ENCODE measurements around the gene KCNQ5.
"Not testable (repeated sequence)": the region's sequence is repeated elsewhere in the genome, so short reads cannot be mapped to it uniquely, and the experiment has no call there.

The KCNQ5 gene

DNA sequence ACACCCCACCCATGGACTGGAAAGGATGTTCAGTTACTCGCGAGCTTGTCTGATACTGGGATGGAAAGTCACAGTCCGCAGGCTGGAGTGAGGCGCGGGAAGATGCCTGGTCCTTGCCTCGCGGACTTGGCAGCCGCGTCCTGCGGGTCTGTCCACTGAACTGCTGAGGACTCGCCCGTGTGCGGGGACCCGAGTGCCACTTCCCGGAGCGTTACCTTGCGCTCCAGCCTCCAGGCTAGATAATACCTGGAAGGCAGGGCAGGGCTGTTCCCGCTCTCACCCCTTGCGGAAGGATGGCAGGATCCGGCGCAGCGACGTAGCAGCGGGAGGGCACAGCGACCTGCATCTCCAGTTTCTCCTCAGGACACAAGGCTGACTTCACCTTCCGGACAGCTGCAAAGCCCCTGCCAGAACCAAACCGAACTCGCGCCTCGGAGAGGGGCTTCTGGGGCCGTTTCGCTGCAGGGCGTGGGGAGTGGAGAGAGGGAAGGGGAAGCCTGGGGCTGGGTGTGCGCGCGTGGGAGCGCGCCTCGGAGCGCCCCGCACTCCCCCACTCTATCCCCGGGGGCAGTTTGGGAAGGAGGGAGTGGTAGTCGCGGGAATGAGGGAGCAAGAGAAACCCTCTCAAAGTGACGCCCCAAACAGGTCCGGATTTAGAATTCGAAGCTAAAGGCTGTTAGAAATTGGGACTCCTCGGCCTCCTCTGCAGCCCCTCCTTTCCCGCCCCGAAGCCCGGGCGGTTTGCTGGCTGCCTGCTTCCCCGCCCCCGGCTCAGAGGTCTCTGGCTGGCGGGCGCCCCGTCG is at the start of gene KCNQ5:
Gene KCNQ5 (plus strand): TSS at position 774 of the 803 bp plus-strand sequence.
- peaks cover 68% of the 10 kb centered on the region for H3K27me3 ChIP-seq (ENCODE audit: control insufficient read depth, insufficient read depth, low read length)
- no peaks in the 10 kb centered on the region for H3K9me3 ChIP-seq (ENCODE audit: control insufficient read depth, insufficient read depth, low read length)
- H3K27ac ChIP-seq (ENCODE audit: low read depth, low read length) = no peak within 1 kb of the TSS
- H3K9ac ChIP-seq (ENCODE audit: low read depth, low read length) = no peak within 1 kb of the TSS
- H3K36me3 ChIP-seq (ENCODE audit: control insufficient read depth, insufficient read depth, low read length) = no peaks in the 10 kb centered on the region
- peaks cover 9% of the 10 kb centered on the region for H3K4me1 ChIP-seq (ENCODE audit: control insufficient read depth, insufficient read depth, low read length)
- peak within 1 kb of the TSS; percentile 56 for H3K4me3 ChIP-seq (ENCODE audit: low read depth, low read length)

DNA sequence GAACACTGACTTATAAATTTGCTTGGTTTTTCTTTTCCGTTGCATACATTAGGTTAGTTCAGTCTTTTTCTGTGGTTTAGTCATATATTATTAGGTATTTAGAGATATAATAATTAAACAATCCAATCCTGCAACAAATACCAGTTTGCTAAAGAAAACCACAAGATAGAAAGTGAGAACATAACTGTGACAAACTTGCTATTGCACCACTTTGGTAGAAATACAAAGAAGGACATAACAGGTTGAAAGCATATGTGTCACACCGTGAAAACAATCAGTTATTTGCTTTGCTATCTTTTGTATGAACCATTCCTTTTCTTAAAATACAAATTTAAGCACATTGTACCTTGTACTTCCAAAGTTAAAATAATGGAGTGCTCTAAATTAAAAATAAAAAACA is 42.0 kb upstream of the KCNQ5 start:
- Histone ChIP-seq H3K4me1 (ENCODE audit: control insufficient read depth, insufficient read depth, low read length) (no peaks in the 10 kb centered on the region), H3K9me3 (ENCODE audit: control insufficient read depth, insufficient read depth, low read length) (no peaks in the 10 kb centered on the region), H3K36me3 (ENCODE audit: control insufficient read depth, insufficient read depth, low read length) (no peaks in the 10 kb centered on the region), H3K4me3 (ENCODE audit: low read depth, low read length) (no peak overlapping the region), H3K27me3 (ENCODE audit: control insufficient read depth, insufficient read depth, low read length) (no peaks in the 10 kb centered on the region), H3K9ac (ENCODE audit: low read depth, low read length) (no peak overlapping the region), H3K27ac (ENCODE audit: low read depth, low read length) (no peak overlapping the region)

DNA sequence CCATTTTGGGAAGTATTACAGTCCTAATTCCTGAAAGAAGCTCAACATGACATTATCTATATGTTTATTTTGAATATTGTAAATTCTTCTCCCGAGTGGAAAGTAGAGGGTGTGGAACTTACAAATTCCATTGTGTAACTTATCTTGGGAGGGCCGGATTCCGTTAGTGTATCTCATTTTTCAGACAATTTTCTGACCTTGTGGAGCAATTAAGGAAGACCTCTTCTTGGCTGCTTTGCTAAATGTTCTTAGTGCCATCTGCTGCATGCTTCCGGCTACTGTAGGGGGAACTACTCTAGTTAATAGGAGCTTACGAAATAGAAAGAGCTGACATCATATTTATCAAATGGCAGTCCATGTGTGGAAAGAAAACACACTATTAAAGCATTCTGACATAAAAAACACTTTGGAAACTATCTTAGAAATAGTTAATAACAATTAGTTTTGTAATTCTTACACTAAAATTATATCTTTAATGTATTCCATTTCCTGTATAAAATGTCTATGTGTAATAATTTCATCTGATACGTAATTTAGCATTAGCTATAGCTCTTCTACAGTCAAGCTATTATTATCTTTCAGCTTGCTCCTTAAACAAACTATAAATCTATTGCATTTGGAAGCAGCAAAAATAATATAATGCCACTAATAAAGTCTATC is 41.5 kb upstream of the KCNQ5 start:
- Histone ChIP-seq H3K27me3 (ENCODE audit: control insufficient read depth, insufficient read depth, low read length) (no peaks in the 10 kb centered on the region), H3K4me3 (ENCODE audit: low read depth, low read length) (no peak overlapping the region), H3K9me3 (ENCODE audit: control insufficient read depth, insufficient read depth, low read length) (no peaks in the 10 kb centered on the region), H3K27ac (ENCODE audit: low read depth, low read length) (no peak overlapping the region), H3K4me1 (ENCODE audit: control insufficient read depth, insufficient read depth, low read length) (no peaks in the 10 kb centered on the region), H3K36me3 (ENCODE audit: control insufficient read depth, insufficient read depth, low read length) (no peaks in the 10 kb centered on the region), H3K9ac (ENCODE audit: low read depth, low read length) (no peak overlapping the region)

DNA sequence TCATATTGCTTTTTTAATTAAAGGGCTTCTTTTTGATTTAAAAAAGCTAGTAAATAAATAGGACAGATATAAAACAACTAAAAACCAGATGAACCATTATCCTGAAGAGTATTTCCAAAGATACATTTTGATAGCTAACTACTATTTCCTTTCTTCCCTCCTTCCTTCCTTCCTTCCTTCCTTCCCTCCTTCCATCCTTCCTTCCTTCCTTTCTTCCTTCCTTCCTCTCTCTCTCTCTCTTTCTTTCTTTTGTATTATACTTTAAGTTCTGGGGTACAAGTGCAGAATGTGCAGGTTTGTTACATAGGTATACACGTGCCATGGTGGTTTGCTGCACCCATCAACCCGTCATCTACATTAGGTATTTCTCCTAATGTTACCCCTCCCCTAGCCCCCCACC is 40.9 kb upstream of the KCNQ5 start:
- H3K4me3 ChIP-seq (ENCODE audit: low read depth, low read length); H3K9ac ChIP-seq (ENCODE audit: low read depth, low read length); H3K27ac ChIP-seq (ENCODE audit: low read depth, low read length); H3K9me3 ChIP-seq (ENCODE audit: control insufficient read depth, insufficient read depth, low read length); H3K36me3 ChIP-seq (ENCODE audit: control insufficient read depth, insufficient read depth, low read length); H3K4me1 ChIP-seq (ENCODE audit: control insufficient read depth, insufficient read depth, low read length); H3K27me3 ChIP-seq (ENCODE audit: control insufficient read depth, insufficient read depth, low read length): not testable (repeated sequence)

DNA sequence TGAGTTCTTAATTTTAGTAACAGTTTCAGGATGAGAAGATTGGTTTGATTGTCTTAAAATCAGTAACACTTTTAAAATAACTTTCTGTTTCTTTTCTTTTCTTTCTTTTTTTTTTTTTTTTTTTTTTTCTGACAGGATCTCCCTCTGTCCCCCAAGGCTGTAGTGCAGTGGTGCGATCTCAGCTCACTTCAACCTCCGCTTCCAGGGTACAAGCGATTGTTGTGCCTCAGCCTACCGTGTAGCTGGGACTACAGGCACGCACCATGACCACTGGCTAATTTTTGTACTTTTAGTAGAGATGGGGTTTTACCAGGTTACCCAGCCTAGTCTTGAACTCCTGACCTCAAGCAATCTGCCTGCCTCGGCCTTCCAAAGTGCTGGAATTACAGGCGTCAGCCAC is 33.7 kb upstream of the KCNQ5 start:
- no peaks in the 10 kb centered on the region for H3K27me3 ChIP-seq (ENCODE audit: control insufficient read depth, insufficient read depth, low read length)

DNA sequence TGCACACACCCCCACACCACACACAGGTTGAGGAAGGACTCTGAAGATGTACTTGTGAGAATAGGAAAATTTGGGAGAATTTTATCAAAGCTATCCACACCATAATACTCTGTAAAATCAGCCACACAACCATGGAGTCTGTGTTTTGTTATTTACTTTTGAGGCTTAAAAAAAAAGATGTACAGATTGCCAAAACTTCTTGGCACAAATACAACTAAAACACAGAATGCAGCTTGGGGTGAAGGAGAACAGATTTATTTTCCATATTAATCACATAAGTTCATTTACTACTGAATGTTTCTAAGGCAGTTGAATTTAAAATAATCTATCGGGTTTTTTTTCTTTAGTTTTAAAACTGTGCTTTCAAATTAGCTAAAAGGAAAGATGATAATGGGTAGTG is 32.8 kb upstream of the KCNQ5 start:
- no peaks in the 10 kb centered on the region for H3K36me3 ChIP-seq (ENCODE audit: control insufficient read depth, insufficient read depth, low read length)
- no peak overlapping the region for H3K9ac ChIP-seq (ENCODE audit: low read depth, low read length)
- no peaks in the 10 kb centered on the region for H3K4me1 ChIP-seq (ENCODE audit: control insufficient read depth, insufficient read depth, low read length)
- H3K9me3 ChIP-seq (ENCODE audit: control insufficient read depth, insufficient read depth, low read length) = no peaks in the 10 kb centered on the region
- no peaks in the 10 kb centered on the region for H3K27me3 ChIP-seq (ENCODE audit: control insufficient read depth, insufficient read depth, low read length)
- H3K27ac ChIP-seq (ENCODE audit: low read depth, low read length) = no peak overlapping the region
- H3K4me3 ChIP-seq (ENCODE audit: low read depth, low read length) = no peak overlapping the region

More for the DNA sequence above, 33.7 kb upstream of the KCNQ5 start:
- Histone ChIP-seq H3K4me3 (ENCODE audit: low read depth, low read length) (no peak overlapping the region), H3K27ac (ENCODE audit: low read depth, low read length) (no peak overlapping the region), H3K9me3 (ENCODE audit: control insufficient read depth, insufficient read depth, low read length) (no peaks in the 10 kb centered on the region), H3K4me1 (ENCODE audit: control insufficient read depth, insufficient read depth, low read length) (no peaks in the 10 kb centered on the region), H3K9ac (ENCODE audit: low read depth, low read length) (no peak overlapping the region), H3K36me3 (ENCODE audit: control insufficient read depth, insufficient read depth, low read length) (no peaks in the 10 kb centered on the region)

DNA sequence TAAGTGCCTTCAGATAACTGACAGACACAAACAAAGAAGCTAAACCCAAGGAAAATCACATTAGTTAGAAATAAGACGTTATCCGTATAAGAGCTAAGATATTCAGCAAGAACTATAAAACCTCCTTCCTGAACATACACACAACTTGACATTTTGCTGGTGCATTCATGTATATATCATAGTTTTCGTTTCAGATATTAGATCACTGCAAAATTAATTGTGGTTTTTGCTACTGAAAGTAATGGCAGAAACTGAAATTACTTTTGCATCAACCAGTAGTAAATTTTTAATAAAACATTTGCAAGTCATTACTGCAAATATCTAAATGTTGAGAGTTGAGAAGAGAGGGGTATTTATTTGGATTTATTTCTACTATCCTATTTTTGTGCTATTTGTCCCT is 26.1 kb upstream of the KCNQ5 start:
- H3K4me3 ChIP-seq (ENCODE audit: low read depth, low read length) = no peak overlapping the region
- H3K27ac ChIP-seq (ENCODE audit: low read depth, low read length) = no peak overlapping the region
- no peaks in the 10 kb centered on the region for H3K36me3 ChIP-seq (ENCODE audit: control insufficient read depth, insufficient read depth, low read length)
- no peaks in the 10 kb centered on the region for H3K4me1 ChIP-seq (ENCODE audit: control insufficient read depth, insufficient read depth, low read length)
- H3K27me3 ChIP-seq (ENCODE audit: control insufficient read depth, insufficient read depth, low read length) = no peaks in the 10 kb centered on the region
- H3K9ac ChIP-seq (ENCODE audit: low read depth, low read length) = no peak overlapping the region
- no peaks in the 10 kb centered on the region for H3K9me3 ChIP-seq (ENCODE audit: control insufficient read depth, insufficient read depth, low read length)

DNA sequence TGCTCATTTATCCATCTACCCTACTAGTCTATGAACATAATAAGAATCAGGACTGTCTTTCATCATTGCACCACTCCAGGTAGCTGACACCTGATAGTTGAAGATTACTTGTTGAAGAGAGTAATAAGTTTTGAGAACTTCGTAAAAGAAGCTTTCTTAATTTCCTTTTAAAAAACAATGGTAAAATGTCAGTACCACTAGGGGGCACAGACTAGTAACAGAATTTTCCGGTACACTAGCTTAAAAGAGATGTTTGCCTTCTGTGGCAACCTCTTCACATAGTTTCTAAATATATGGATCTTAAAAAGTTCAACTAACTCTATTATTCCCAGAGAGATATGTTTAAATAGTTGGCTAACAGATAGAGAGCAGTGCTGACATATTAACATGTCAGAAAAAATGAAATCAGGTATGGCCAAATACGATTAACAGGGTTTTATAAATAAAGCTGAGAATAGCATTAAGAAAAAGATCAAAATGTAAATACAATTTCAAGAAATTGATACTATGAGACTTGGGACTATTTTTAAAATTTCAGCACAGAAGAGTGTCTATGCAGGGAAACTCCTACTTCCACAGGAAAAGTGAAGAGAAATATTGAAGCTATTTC is 5.4 kb upstream of the KCNQ5 start:
- H3K36me3 ChIP-seq (ENCODE audit: control insufficient read depth, insufficient read depth, low read length) = no peaks in the 10 kb centered on the region

DNA sequence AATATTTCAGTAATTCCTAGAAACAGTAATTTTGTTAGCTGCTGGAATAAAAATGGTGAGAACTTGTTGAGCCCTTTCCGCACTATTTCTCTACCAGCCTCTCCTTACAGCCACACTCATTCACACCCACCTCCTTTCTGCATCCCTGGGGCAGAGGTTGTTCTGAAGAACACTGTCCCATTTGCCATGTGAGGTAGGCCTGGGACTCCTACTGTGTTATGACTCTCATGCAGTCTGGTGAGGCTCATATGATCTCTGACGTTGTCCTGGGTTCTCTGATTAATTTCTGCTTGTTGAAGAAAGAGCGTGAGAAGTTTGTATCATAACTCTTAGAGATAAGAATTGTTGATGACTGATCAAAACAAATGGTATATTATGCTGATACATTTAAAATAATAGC is 4.1 kb upstream of the KCNQ5 start:
- no peak overlapping the region for H3K9ac ChIP-seq (ENCODE audit: low read depth, low read length)
- H3K4me1 ChIP-seq (ENCODE audit: control insufficient read depth, insufficient read depth, low read length) = peaks cover 9% of the 10 kb centered on the region
- no peaks in the 10 kb centered on the region for H3K36me3 ChIP-seq (ENCODE audit: control insufficient read depth, insufficient read depth, low read length)
- H3K27ac ChIP-seq (ENCODE audit: low read depth, low read length) = no peak overlapping the region
- no peaks in the 10 kb centered on the region for H3K9me3 ChIP-seq (ENCODE audit: control insufficient read depth, insufficient read depth, low read length)
- H3K4me3 ChIP-seq (ENCODE audit: low read depth, low read length) = no peak overlapping the region
- H3K27me3 ChIP-seq (ENCODE audit: control insufficient read depth, insufficient read depth, low read length) = peaks cover 47% of the 10 kb centered on the region

More for the DNA sequence above, 5.4 kb upstream of the KCNQ5 start:
- Histone ChIP-seq H3K27me3 (ENCODE audit: control insufficient read depth, insufficient read depth, low read length) (peaks cover 34% of the 10 kb centered on the region), H3K4me1 (ENCODE audit: control insufficient read depth, insufficient read depth, low read length) (peaks cover 9% of the 10 kb centered on the region), H3K4me3 (ENCODE audit: low read depth, low read length) (no peak overlapping the region), H3K9me3 (ENCODE audit: control insufficient read depth, insufficient read depth, low read length) (no peaks in the 10 kb centered on the region), H3K27ac (ENCODE audit: low read depth, low read length) (no peak overlapping the region), H3K9ac (ENCODE audit: low read depth, low read length) (no peak overlapping the region)

DNA sequence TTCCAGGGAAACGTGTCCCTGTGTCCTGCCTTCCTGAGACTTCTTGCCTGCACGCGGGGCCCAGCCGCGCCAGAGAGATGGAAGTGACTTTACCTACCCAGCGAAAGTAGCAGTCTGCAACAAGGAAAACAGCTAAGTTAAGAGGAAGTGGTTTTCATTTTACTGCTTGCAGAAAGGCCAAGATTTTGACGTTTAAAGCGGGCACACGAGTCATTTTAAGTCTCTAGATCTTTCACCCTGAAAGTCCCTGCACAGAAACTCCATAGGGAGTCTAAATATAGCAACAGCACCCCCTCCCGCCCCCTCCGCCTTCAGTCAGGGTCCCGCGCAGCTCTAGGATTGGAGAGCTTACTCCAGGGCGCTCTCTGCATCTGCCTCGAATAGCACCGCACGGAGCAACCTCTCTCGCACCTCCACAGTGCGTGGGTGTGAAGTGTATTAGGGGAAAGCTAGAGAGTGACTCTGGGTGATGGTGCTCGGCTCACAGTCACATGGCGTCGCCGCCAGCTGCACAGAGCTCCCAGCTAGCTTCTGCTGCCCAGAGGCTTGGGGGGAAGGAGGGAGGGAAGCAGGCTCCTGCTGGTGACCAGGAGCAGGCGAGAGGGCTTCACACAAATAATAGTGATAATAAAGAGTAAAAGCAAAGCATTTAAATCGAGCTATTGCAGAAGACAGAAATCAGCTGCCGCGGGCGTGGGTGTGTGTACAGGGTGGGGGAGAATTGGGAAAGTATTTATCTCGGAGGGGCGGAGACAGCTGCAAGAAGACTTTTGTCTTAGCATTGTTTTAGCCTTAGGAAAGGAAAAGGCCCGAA is 1.8 kb upstream of the KCNQ5 start:
- Histone ChIP-seq H3K9ac (ENCODE audit: low read depth, low read length) (no peak overlapping the region), H3K27ac (ENCODE audit: low read depth, low read length) (no peak overlapping the region)

More for the DNA sequence above, 1.8 kb upstream of the KCNQ5 start:
- Histone ChIP-seq H3K9me3 (ENCODE audit: control insufficient read depth, insufficient read depth, low read length) (no peaks in the 10 kb centered on the region), H3K27me3 (ENCODE audit: control insufficient read depth, insufficient read depth, low read length) (peaks cover 68% of the 10 kb centered on the region), H3K4me3 (ENCODE audit: low read depth, low read length) (peak overlapping the region; percentile 56), H3K36me3 (ENCODE audit: control insufficient read depth, insufficient read depth, low read length) (no peaks in the 10 kb centered on the region), H3K4me1 (ENCODE audit: control insufficient read depth, insufficient read depth, low read length) (peaks cover 9% of the 10 kb centered on the region)

Measured in HUES48 (cell line).